Fibroblast of mammary gland (primary cell): ENCODE data around the gene MUC13.

Experiments
- DNase-seq: peaks from one replicate; pipeline ENCODE4 v3.0.0-alpha.2; 2010; ENCODE audit warnings: low read depth
- H3K4me3 ChIP-seq: 2 replicates; pipeline ENCODE4 v1.5.1; 2011; ENCODE audit warnings: low read depth, mild to moderate bottlenecking, low read length, moderate library complexity; ENCODE audit not compliant: control insufficient read depth
- TF ChIP-seq, protein P1 (sequence below): conservative IDR thresholded peaks from 2 replicates; pipeline ENCODE4 v1.5.1; 2011; ENCODE audit warnings: low read depth, low read length, inconsistent platforms; ENCODE audit not compliant: control insufficient read depth, insufficient read depth

The MUC13 gene

DNA sequence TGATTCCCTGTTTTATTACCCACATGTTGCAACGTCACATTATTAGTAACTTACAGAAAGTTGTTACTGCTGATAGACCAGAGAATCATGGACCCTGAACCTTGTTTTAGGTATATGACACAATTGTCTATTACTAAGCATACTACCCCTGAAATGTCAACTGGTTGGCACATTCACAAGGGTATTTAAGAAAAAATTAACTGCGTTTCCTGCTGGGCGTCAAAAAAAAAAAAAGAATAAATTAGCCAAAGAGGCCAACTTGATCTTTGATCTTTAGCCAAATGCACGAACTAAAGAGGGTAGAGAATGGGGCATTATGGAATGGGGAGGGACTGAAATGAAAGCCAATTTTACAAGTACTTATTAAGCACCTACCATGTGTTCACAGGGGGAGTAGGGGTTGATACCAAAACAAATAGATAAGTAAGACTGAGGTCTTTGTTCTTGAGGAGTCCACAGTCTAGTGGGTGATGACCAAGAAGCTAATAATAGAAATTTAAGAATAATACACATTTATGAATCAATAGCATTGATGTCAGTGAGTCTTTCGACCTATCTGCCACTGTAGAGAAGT, 17.8 kb upstream of the MUC13 start:
- TF ChIP-seq, protein P1, sequence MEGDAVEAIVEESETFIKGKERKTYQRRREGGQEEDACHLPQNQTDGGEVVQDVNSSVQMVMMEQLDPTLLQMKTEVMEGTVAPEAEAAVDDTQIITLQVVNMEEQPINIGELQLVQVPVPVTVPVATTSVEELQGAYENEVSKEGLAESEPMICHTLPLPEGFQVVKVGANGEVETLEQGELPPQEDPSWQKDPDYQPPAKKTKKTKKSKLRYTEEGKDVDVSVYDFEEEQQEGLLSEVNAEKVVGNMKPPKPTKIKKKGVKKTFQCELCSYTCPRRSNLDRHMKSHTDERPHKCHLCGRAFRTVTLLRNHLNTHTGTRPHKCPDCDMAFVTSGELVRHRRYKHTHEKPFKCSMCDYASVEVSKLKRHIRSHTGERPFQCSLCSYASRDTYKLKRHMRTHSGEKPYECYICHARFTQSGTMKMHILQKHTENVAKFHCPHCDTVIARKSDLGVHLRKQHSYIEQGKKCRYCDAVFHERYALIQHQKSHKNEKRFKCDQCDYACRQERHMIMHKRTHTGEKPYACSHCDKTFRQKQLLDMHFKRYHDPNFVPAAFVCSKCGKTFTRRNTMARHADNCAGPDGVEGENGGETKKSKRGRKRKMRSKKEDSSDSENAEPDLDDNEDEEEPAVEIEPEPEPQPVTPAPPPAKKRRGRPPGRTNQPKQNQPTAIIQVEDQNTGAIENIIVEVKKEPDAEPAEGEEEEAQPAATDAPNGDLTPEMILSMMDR: no peak
- H3K4me3 ChIP-seq: no peak overlapping the region
- no peak for DNase-seq

DNA sequence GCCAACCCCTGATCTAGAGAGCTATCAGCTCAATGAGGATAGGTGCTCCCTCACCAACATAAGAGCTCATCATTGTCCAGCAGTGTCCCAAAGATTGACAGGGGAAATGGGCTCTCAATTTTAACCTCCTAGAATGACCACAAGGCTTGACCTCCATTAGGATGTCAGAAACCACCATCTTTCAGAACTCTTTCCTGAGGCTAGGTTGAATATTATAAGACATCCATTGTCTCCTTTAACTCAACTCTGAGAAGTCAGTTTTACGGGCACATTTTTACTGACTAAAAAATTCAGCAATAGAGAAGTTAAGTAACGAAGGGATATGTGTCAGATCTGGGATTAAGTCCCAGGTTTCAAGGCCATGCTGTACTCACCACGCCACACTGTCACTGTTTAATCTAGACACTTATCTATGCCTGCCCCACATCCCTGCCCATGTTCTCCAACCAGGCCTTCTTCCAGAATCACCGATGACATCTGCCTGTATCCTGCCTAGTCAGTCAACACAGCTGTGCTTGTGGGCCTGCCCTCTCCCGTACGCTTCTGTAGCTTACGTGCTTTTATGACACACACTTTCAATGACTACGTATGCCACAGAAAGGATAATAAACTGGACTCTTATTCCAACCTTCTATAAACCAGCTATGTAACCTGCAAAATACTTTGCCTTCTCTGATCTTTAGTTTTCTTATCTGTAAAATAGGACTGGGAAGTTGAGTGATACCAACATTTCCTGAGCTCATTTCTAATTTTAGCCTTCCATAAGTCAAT, 17.1 kb upstream of the MUC13 start:
- no peak overlapping the region for H3K4me3 ChIP-seq
- DNase-seq: peak; percentile 74
- TF ChIP-seq, protein P1: no peak

DNA sequence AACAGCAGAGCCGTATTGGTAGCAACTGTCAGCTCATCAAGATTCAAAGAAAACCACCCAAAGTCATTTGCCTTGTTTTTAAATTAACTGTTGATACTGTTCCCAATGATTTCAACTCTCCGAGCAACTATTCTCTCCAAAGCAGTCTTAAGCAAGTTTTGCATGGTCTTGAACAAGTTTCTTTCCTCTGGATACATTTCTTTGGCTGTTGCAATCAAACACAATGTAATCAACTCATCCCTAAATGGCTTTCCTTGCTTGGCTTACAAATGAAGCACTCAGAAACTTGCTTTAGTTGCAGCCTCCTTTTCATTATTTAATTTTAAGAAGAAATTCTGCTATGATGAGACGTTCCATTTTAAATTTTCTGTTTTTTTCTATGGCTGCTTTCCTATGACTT, 15.5 kb upstream of the MUC13 start:
- no peak overlapping the region for H3K4me3 ChIP-seq
- TF ChIP-seq, protein P1: no peak
- no peak for DNase-seq

DNA sequence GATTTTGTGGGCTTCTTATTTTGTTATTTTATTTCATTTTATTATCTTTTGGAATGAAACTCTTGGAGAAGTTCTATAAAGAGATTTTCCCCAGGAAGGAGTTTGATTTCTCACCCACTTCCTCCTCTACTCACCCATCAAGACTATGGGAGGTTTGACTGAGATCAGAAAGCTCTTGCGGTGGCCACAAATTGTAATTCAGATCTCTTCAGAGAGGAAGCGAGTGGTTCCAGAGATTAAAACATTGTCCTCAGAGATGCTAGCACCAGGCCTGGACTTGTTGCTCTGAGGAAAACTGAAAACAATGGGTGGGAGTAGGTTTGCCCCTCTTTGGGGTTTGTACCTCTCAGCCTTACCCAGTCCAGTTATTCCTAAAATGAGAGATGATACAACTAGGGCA, 8.1 kb upstream of the MUC13 start:
- H3K4me3 ChIP-seq: no peak overlapping the region
- TF ChIP-seq, protein P1: no peak
- no peak for DNase-seq

DNA sequence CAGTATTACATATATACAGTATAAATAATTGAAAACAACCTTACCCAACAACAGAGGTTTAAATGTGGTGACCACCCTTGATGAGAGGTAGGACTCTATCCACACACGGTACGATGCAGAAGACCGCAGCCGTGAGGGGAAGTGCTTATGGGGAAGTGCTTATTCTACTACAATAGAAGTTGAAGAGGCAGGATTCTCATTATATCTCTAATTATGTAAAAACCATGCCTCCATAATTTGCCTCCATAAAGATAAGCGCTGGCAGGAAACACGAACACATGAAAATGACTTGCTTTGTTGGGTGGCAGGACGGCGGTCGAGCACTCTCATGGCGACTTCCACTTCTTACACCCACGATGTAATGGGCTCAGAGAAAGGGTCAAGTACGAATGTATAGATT, 7.2 kb upstream of the MUC13 start:
- DNase-seq: no peak
- TF ChIP-seq, protein P1: no peak
- H3K4me3 ChIP-seq: no peak overlapping the region

DNA sequence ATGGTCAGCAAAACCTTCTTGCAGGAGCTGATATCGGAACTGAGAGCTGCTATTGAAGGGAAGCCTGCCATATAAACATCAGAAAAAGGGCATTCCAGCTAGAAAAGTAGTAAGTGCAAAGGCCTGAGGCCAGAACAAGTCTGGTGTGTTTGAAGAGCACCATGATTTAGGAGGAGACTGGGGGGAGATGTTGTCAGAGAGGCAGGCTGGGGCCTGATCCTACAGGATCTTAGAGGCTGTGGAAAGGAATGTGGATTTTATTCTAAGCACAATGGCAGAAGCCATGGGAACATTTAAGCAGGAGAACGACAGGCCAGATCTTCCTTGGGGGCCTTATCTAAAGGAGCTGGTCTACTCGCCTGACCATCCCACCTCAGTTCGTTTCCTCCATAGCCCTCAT, 5.1 kb upstream of the MUC13 start:
- no peak for DNase-seq
- TF ChIP-seq, protein P1: no peak
- H3K4me3 ChIP-seq: no peak overlapping the region
